ENCODE results near the gene MMP23B. TPM values are rescaled to one million over a fixed set of nuclear protein-coding genes. Genes with fewer than 3 reads are reported as not detected.
A peak's percentile ranks its signal among the peaks of the same experiment; 100 is the strongest.

The MMP23B gene
- polyA plus RNA-seq, 1 donor from 2014 or later: 0.98 TPM

DNA sequence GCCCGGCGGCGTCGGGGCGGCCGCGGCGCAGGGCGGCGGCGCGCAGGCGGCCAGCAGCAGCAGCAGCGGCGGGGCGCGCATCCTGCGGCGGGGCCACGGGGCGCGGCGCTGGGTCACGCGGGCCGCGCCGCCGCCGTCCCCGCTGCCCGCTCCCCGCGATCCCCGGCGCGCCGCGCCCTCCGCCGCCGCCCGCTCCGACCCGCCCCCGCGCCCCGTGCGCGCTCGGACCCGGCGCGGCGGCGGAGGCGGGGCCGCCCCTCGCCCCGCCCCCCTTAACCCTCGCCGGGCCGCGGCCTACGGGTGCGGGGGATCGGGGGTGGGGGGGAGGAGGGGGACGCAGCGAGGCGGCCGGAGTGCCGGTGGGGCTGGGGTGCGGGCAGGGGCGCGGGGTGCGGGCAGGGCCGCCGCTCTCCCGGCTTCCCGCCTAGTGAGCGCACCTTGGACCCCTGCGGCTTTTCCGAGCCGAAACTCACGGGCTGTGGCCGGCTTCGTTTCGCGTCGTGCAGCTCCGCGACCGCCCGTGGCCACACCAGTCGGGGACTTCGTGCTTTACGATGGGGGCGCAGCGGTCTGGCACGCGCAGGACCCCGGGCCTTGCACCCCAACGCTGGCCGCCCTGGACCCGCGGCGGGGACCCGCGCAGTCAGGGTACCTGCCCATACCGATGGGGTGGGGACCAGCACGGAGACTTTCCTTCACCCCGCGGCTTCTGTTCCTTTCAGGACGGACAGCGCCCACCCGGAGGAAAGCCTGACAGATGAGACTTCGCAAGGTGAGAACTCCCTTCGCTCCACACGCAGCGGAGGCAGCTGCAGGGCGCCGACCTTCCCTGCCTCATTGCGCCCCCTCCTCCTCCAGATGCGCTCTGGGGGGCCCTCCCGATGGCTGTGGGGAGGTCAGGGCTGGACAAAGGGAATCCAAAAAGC is 31.8 kb upstream of the MMP23B start, which contains the start of gene FNDC10:
FNDC10 (minus strand) TSS at position 201 of the 926 bp plus-strand sequence; CDS start at position 81, 120 bp downstream.
- Histone ChIP-seq H3K27me3 (ENCODE audit: insufficient read depth, low read depth, low read length) (peaks cover 12% of the 10 kb centered on the region), H4K20me1 (ENCODE audit: insufficient read depth) (no peaks in the 10 kb centered on the region), H3K27ac (ENCODE audit: low read length) (no peak within 1 kb of the TSS), H2AFZ (ENCODE audit: low read depth, low read length) (peak within 1 kb of the TSS; percentile 60), H3K4me2 (ENCODE audit: low read length) (peak within 1 kb of the TSS; percentile 82), H3K4me3 (ENCODE audit: low read length) (peak within 1 kb of the TSS; percentile 90), H3K36me3 (ENCODE audit: insufficient read depth, low read length) (no peaks in the 10 kb centered on the region), H3F3A (ENCODE audit: insufficient read depth, low read length, poor library complexity, severe bottlenecking) (no peaks in the 10 kb centered on the region), H3K79me2 (replicated peaks; ENCODE audit: insufficient read depth, low read length) (no peaks in the 10 kb centered on the region), H3K9ac (ENCODE audit: low read length) (peak within 1 kb of the TSS; percentile 66), H3K9me2 (ENCODE audit: insufficient read depth, low read length) (no peaks in the 10 kb centered on the region), H3K9me3 (ENCODE audit: low read length) (no peaks in the 10 kb centered on the region)
- TF ChIP-seq REST (IDR thresholded peaks at IDR 0.05; ENCODE audit: borderline replicate concordance): no peak
- peak; percentile 1 for TF ChIP-seq POLR2AphosphoS5 (IDR thresholded peaks at IDR 0.05)

DNA sequence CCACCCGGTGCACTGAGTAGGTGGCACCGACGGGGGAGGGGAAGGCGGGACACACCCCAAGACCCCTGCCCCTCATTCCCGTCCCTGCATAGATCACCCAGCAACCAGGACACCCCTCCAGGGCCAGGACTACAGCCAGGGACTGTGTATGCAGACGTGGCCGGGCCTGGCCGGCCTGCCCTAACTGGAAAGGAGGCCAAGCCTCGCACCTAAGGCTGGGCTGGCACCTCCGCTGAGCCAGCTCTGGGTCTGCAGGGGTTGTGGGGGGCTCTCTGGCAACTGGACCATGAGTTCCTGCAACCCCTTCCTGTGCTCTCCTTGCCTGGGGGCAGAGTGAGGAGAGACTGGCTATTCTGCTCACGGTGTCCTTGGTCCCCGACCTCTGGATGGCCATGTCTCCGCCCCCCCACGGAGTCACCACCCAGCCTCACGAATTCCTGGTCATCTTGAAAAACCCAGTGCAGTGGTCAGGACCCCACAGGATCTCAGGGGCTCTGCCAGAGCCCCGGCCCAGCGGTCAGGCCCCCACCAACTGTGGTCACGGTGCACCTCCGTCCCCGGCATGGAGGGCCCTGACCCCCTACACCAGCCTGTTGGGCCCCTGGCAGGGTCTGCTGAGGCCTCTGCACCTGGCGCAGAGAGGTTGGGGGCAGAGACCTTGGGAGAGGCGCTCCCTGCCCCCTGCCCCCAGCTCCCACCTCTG is 31.0 kb upstream of the MMP23B start:
- Histone ChIP-seq H3K36me3 (ENCODE audit: insufficient read depth, low read length) (no peaks in the 10 kb centered on the region), H2AFZ (ENCODE audit: low read depth, low read length) (peak overlapping the region; percentile 60), H3K9ac (ENCODE audit: low read length) (peak overlapping the region; percentile 66), H3K9me3 (ENCODE audit: low read length) (no peaks in the 10 kb centered on the region), H3K9me2 (ENCODE audit: insufficient read depth, low read length) (no peaks in the 10 kb centered on the region), H3K4me3 (ENCODE audit: low read length) (peak overlapping the region; percentile 90), H3K4me2 (ENCODE audit: low read length) (peak overlapping the region; percentile 82), H3K27me3 (ENCODE audit: insufficient read depth, low read depth, low read length) (peaks cover 12% of the 10 kb centered on the region), H3K27ac (ENCODE audit: low read length) (no peak overlapping the region), H3F3A (ENCODE audit: insufficient read depth, low read length, poor library complexity, severe bottlenecking) (no peaks in the 10 kb centered on the region), H4K20me1 (ENCODE audit: insufficient read depth) (no peaks in the 10 kb centered on the region), H3K79me2 (replicated peaks; ENCODE audit: insufficient read depth, low read length) (no peaks in the 10 kb centered on the region)
- TF ChIP-seq POLR2AphosphoS5 (IDR thresholded peaks at IDR 0.05): no peak
- no peak for TF ChIP-seq EZH2 (IDR thresholded peaks at IDR 0.05; ENCODE audit: borderline replicate concordance, insufficient read depth, low read length, poor library complexity, severe bottlenecking)
- TF ChIP-seq TAF1 (IDR thresholded peaks at IDR 0.05; ENCODE audit: low read depth): no peak
- TF ChIP-seq EP300 (conservative IDR thresholded peaks at IDR 0.05; ENCODE audit: poor library complexity, severe bottlenecking): no peak
- TF ChIP-seq REST (IDR thresholded peaks at IDR 0.05; ENCODE audit: borderline replicate concordance): no peak
- TF ChIP-seq RAD21 (conservative IDR thresholded peaks at IDR 0.05): no peak
- TF ChIP-seq SMC3 (conservative IDR thresholded peaks at IDR 0.05; ENCODE audit: poor library complexity): no peak
- TF ChIP-seq CTCF (IDR thresholded peaks at IDR 0.05; ENCODE audit: poor library complexity, severe bottlenecking): no peak
- TF ChIP-seq MXI1 (conservative IDR thresholded peaks at IDR 0.05; ENCODE audit: poor library complexity, severe bottlenecking): no peak
